ENCODE measurements around the gene TPI1.
"Not testable (repeated sequence)": the region's sequence is repeated elsewhere in the genome, so short reads cannot be mapped to it uniquely, and the experiment has no call there.

The TPI1 gene

GRCh38 chr12:6894321-6894720 is 27.0 kb downstream of the TPI1 start:
- DNase-seq: peak; percentile 58 to 70

GRCh38 chr12:6896846-6897435 is 29.6 kb downstream of the TPI1 start:
- no peak for DNase-seq

GRCh38 chr12:6899427-6899826 is 32.1 kb downstream of the TPI1 start:
- no peak for DNase-seq

GRCh38 chr12:6899837-6900519 is 32.6 kb downstream of the TPI1 start:
- peak; percentile 84 to 88 for DNase-seq

GRCh38 chr12:6902448-6902847 is 35.1 kb downstream of the TPI1 start:
- no peak for DNase-seq

GRCh38 chr12:6903722-6904121 is 36.4 kb downstream of the TPI1 start:
- no peak for DNase-seq

- peak; percentile 95 to 97 for DNase-seq
Measured at GRCh38 chr12:6904280-6905276, 37.2 kb downstream of the TPI1 start, which contains the start of gene LRRC23. Gene LRRC23, plus strand, starts transcription at chr12:6904822. Its CDS starts 812 bp downstream, at chr12:6905634.

GRCh38 chr12:6905414-6906040 is 38.2 kb downstream of the TPI1 start:
- DNase-seq: no peak

GRCh38 chr12:6908141-6908540 is 40.8 kb downstream of the TPI1 start:
- DNase-seq: not testable (repeated sequence)

GRCh38 chr12:6909421-6910145 is 42.3 kb downstream of the TPI1 start:
- DNase-seq: no peak

- no peak for DNase-seq
Measured at GRCh38 chr12:6912164-6912935, 45.0 kb downstream of the TPI1 start.

- DNase-seq: peak in 1 of 2 donors; percentile 52
Measured at GRCh38 chr12:6914246-6914946, 47.1 kb downstream of the TPI1 start, which contains the start of gene ENO2. Gene ENO2, plus strand, starts transcription at chr12:6914580. Its CDS starts 1,253 bp downstream, at chr12:6915833.

GRCh38 chr12:6914947-6915788 is 47.8 kb downstream of the TPI1 start:
- DNase-seq: no peak

- DNase-seq: no peak
Measured at GRCh38 chr12:6915789-6916285, 48.5 kb downstream of the TPI1 start.

GRCh38 chr12:6916426-6917200 is 49.3 kb downstream of the TPI1 start:
- DNase-seq: no peak

GRCh38 chr12:6917491-6918231 is 50.3 kb downstream of the TPI1 start:
- DNase-seq: no peak

- no peak for DNase-seq
Measured at GRCh38 chr12:6919588-6919987, 52.3 kb downstream of the TPI1 start.

Measured in inflammatory macrophage (primary cell).